IPS-NIHi7 (cell line): Measurements from ENCODE around the gene MRPL42.
A peak's percentile ranks its signal among the peaks of the same experiment; 100 is the strongest.
"Not testable (repeated sequence)": the region's sequence is repeated elsewhere in the genome, so short reads cannot be mapped to it uniquely, and the experiment has no call there.

Source experiments
- DNase-seq: peaks from one replicate; pipeline ENCODE4 v3.0.0; 2012; ENCODE audit warnings: mixed read lengths; ENCODE audit errors: extremely low spot score

MRPL42 gene

GRCh38 chr12:93498813-93499212, 31.5 kb downstream of the MRPL42 start:
- not testable (repeated sequence) for DNase-seq

DNA sequence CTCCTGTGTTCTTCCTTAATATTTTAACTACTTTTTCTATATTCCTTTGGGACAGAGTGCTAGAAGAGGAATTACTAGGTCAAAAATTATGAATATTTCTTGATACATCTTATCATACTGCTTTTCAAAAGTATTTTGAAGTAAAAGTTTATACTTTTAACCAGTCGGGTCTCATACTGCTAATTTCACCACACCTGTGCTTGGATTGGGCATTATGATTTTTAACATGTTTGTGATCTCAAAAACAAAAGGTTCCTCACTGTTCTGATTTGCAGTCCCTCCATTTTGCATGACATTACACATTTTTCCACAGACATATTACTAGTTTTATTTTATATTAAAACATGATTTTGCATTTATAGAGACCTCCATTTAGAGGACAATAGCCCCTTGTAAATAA, 32.9 kb downstream of the MRPL42 start:
- DNase-seq = no peak

DNA sequence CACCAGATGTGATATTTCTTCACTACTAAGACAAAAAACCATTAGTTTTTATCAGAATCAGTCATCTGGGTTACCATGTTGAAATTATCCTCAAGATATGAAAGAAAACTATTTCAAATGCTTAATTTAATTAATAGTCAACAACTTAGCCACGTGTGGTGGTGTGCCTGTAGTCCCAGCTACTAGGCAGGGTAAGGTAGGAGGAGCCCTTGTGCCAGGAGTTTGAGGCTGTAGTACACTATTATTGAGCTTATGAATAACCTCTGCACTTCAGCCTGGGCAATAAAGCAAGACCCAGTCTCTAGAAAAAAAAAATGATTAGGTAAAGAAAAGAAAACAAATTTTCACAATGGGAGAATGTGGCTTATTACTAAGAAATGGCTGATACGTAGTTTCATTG, 33.4 kb downstream of the MRPL42 start:
- no peak for DNase-seq

- no peak for DNase-seq
Measured at GRCh38 chr12:93502802-93503623, 35.7 kb downstream of the MRPL42 start.

GRCh38 chr12:93507165-93507564, 39.9 kb downstream of the MRPL42 start:
- DNase-seq = no peak

GRCh38 chr12:93509506-93509905, 42.2 kb downstream of the MRPL42 start:
- DNase-seq = no peak

- DNase-seq = no peak
Measured at GRCh38 chr12:93514853-93515252, 47.5 kb downstream of the MRPL42 start.

DNA sequence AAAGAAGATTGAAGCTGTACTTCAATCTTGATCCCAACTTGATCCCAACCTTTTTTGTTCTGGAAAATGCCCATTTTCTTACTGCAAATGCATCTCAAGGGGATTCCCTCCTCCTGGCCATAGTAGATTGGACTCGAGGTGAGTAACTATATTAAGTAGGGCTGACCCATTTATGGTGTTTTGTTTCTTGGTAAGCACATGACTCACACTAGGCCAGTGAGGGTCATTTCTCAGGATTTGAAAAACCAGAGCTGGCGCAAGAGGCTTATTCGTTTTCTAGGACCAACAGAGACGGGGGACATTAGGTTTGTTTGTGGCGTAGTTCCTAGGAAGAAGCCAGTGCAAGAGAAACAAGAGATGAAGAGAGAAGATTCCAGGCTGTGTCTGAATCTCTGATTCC, 51.4 kb downstream of the MRPL42 start:
- no peak for DNase-seq

DNA sequence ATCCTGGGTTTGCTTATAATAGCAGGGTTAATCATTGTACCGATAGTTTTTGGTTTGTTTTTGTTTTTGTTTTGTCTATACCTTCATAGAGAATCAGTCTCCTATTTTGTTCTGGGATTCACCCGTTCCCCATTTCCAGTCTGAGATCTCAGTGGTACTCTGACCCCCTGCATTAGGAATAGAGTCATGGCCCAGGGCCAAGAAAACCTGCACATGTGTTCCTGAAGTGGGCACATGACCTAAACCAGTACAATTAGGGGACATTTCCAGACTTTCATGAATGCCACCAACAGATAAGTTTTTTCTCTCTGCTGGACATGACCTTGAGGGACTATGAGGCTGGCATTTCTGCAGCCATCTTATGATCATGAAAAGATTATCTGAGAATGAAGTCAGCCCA, 52.5 kb downstream of the MRPL42 start:
- no peak for DNase-seq

- DNase-seq = no peak
Measured at GRCh38 chr12:93520454-93520853, 53.1 kb downstream of the MRPL42 start.

GRCh38 chr12:93521225-93522080, 54.1 kb downstream of the MRPL42 start:
- DNase-seq = no peak

DNA sequence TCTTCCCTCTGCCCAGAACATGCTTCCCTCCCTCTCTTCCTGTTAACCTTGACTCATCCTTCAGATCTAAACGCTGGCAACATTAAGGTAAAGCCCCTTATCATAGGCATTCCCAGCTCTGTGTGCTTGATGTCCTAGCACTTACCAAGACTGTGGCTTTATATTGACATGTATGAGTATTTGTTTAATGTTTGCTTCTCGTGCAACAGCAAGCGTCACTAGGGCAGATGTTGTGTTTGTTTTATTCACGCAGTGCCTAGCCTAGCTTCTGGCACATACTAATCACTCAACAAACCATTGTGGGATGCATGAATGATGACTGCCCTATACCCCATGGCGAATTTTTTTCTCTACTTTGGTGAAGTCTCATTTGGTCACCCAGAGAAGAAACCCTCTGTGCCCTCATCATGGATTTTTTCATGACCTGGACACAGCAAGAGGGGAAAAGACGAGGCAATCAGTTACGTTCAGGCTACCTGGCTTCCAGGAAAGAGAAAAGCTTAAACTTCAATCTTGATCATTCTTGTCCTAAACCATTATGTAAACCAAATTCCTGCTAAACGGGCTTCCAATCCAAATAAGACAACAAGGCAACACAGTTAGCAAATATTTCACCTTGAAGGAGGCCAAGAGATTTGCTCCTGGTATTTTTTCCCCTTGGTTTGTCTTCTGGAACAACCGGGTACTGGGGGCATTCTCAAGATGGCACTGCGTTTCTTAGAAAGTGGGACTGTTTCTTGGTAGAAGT, 57.2 kb downstream of the MRPL42 start:
- DNase-seq = no peak

DNA sequence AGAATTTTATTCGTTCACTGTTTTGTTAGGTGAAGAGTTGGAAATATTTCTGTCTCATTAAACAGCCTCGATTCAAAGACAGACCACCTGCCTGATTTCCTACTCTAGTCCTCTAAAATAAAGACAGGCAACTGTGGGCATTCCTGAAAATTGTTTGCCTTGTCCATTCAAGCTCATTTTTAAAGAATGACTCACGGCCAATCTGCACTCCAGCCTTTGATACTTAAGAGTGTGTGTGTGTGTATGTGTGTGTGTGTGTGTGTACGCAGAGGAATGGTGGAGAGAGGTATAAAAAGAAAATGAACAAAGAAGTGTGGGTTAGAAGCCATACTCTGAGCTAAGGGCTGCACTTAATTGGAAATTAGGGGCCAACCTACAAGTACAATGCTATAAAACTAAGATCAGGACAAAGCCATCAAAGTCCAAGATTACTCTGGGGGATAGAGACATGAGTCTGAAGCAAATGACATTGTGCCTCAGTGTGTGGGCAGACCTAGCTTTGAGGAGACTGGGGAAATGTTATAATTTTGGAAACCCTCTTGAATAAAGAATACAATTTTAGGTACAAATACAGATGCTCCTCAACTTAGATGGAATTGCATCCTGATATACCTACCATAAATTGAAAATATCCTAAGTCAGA, 59.6 kb downstream of the MRPL42 start:
- DNase-seq = no peak

- DNase-seq = no peak
Measured at GRCh38 chr12:93530358-93530757, 63.0 kb downstream of the MRPL42 start.

- no peak for DNase-seq
Measured at GRCh38 chr12:93533310-93533709, 66.0 kb downstream of the MRPL42 start.

DNA sequence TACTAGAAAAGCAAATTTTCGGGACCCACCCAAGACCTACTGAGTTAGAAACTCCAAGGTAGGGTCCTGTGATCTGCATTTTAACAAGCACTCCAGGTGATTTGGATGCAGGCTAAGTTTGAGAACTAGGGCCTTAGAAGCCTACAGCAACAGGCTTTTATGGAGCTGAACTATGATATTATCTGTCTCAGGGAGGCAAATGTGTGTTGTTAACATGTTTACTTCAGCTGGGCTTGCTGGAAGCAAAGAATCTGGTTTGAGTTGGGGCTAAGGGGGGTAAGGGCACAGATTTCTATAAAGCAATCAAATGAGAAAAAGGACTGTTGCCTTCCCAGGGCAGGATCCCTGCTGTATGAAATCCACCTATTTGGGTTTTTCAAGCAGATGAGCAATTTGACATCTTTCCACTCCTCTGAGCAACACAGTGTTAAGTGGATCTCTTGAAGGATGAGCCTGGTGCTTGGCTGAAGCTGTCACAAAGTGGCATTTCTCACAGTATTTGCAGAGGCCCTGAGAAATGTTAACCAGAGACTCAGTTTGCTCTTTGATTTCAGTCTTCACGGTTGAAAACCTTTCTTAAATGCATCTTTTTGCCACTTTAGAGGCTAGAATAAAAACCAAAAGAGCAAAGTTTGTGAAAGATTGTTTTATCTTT, 68.9 kb downstream of the MRPL42 start:
- DNase-seq = no peak

DNA sequence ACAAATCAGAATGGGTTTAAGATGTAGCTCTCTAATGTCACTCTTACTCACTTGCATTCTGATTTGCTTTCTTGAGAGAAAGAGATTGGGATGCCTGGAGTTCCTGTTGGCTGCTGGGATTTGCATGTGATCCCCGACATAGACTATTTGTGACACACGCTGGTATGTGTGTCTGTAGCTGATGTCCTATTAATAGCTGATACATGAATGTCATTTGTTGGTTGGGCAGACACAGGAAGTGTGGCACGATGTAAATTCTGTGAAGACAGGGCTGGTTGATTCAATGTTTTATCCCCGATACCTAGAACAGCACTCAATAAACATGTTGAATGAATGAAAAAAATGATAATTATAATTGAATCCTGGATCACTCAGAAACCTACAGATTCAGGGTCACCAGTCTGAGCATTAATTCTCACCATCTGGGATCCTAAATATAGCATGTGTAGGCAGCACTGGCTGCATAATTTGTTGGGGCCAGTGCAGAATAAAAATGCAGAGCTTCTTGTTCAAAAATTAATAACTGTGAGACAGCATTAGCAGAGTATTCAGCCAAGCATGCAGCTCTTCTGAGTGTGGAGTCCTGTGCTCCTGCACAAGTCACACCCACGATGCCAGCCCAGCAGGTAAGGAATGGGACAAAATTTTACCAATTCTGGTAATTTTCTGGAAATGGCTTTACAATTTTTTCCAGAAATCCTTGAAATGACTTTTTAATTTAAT, 69.6 kb downstream of the MRPL42 start:
- no peak for DNase-seq

DNA sequence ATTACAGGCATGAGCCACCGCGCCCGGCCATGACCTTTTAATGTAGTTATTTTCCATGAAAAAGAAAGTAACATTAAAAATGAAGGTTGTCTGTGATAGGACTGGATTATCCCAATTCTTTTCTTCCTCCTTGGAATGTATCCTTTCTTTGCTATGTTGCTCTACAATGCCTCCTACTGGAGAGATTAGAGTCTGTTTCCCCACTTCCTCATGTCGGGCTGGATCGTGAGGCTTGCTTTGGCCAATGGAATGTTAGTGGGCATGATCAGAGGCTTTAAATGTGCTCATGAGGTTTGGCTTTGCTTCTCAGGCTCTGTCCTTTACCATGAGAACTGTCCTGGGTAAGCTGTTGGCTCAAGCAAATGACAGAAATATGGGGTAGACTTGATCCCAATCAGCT, 70.5 kb downstream of the MRPL42 start:
- peak; percentile 27 for DNase-seq

GRCh38 chr12:93539821-93540220, 72.5 kb downstream of the MRPL42 start:
- no peak for DNase-seq

- no peak for DNase-seq
Measured at GRCh38 chr12:93540466-93540865, 73.2 kb downstream of the MRPL42 start.
